ENCODE results near the gene MRPL38. TPM values are rescaled to one million over a fixed set of nuclear protein-coding genes. Genes with fewer than 3 reads are reported as not detected.

Gene MRPL38
- total RNA-seq, 1 donor from 2014 or later, result 49.4 TPM

DNA sequence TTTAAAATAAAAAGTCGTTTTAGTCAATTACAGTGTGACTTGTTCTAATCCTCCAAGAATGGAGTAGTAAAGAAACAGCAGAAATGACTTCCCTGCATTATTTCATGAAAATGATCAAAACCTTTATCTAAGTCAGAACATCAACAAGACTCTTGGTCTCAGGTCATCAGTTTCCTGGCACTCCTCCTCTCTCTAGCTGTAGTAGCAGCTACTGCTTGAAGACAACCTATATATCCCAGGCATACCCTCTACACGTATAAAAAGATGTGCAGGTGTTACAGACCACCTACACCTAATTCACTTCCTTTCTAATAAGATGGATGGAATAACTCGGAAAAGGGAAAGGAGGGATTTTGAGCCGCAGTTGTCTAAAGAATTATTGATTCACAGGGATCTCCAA is 37.8 kb upstream of the MRPL38 start:
- H3K4me3 ChIP-seq (ENCODE audit: low read depth, low read length), result no peak overlapping the region

DNA sequence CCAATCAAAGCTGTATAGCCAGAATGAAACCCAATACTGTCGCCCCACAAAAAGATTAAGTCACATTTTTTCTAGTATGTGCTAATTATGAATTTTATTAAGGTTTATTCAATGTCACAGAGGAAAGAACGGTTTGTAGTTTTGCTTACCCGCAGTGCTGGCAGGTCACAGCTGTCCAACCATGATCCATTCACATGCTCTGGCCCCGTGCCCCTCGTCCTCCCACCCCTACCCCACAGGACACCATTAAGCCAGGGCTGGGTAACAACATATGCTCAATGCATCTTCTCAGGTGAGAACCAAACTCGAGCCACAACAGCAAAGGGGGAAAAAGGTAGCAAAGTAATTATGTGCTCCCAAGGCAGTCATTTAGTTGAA is 36.7 kb upstream of the MRPL38 start:
- Histone ChIP-seq H3K27me3 (ENCODE audit: control insufficient read depth, insufficient read depth, low read length) (no peaks in the 10 kb centered on the region), H3K36me3 (ENCODE audit: control insufficient read depth, insufficient read depth, low read length) (peaks cover 2% of the 10 kb centered on the region), H3K4me3 (ENCODE audit: low read depth, low read length) (peak overlapping the region; percentile 32)
- DNase-seq (ENCODE audit: low read depth), result no peak
- TF ChIP-seq, protein P1, sequence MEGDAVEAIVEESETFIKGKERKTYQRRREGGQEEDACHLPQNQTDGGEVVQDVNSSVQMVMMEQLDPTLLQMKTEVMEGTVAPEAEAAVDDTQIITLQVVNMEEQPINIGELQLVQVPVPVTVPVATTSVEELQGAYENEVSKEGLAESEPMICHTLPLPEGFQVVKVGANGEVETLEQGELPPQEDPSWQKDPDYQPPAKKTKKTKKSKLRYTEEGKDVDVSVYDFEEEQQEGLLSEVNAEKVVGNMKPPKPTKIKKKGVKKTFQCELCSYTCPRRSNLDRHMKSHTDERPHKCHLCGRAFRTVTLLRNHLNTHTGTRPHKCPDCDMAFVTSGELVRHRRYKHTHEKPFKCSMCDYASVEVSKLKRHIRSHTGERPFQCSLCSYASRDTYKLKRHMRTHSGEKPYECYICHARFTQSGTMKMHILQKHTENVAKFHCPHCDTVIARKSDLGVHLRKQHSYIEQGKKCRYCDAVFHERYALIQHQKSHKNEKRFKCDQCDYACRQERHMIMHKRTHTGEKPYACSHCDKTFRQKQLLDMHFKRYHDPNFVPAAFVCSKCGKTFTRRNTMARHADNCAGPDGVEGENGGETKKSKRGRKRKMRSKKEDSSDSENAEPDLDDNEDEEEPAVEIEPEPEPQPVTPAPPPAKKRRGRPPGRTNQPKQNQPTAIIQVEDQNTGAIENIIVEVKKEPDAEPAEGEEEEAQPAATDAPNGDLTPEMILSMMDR (IDR thresholded peaks at IDR 0.05; ENCODE audit: insufficient read depth, low read length, poor library complexity, severe bottlenecking), result no peak

More for the DNA sequence above, 37.8 kb upstream of the MRPL38 start:
- peaks cover 2% of the 10 kb centered on the region for H3K36me3 ChIP-seq (ENCODE audit: control insufficient read depth, insufficient read depth, low read length)
- H3K27me3 ChIP-seq (ENCODE audit: control insufficient read depth, insufficient read depth, low read length), result no peaks in the 10 kb centered on the region
- TF ChIP-seq, protein P1 (IDR thresholded peaks at IDR 0.05; ENCODE audit: insufficient read depth, low read length, poor library complexity, severe bottlenecking), result no peak
- no peak for DNase-seq (ENCODE audit: low read depth)

DNA sequence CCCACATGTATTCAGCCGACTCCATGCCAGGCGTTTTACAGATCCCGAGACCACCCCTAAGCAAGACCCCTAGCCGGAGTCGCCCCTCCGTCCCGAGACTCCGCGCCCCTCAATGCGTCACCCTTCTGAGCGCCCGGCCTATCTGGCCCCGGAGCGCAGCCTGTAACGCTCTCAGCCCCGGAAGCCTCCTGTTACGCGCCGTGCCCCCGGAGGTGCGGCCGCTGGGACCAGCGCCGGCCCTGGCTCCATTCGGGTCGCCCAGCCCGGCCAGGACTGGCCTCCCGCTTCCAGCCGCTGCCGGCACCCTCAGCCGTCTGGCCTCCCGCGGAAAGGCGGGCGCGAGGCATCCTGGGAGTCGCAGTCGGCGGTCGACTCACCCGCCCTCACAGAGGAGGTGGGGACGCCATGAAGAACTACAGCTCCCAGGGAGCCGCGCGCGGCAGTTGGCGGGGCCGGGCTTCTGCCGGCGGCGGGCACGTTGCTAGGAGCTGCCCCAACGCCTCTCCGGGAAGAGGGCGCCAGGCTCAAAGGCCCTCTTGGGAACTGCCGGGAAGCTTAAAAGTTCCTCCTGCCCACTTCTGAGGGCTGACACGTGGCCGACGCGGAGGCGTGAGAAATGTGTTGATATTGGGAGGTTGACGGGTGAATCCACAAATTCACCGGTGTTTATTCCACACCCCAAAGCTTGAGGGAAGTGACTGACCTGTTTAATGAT is 36.2 kb upstream of the MRPL38 start, which contains the start of gene FBF1:
Gene FBF1, minus strand, starts transcription at position 316 of the 715 bp plus-strand sequence. CDS start 2,893 bp downstream, outside the sequence.
- H3K4me3 ChIP-seq (ENCODE audit: low read depth, low read length), result peak within 1 kb of the TSS; percentile 97
- H3K27me3 ChIP-seq (ENCODE audit: control insufficient read depth, insufficient read depth, low read length), result no peaks in the 10 kb centered on the region
- DNase-seq (ENCODE audit: low read depth), result peak; percentile 79
- H3K36me3 ChIP-seq (ENCODE audit: control insufficient read depth, insufficient read depth, low read length), result no peaks in the 10 kb centered on the region
- TF ChIP-seq, protein P1 (IDR thresholded peaks at IDR 0.05; ENCODE audit: insufficient read depth, low read length, poor library complexity, severe bottlenecking), result no peak

DNA sequence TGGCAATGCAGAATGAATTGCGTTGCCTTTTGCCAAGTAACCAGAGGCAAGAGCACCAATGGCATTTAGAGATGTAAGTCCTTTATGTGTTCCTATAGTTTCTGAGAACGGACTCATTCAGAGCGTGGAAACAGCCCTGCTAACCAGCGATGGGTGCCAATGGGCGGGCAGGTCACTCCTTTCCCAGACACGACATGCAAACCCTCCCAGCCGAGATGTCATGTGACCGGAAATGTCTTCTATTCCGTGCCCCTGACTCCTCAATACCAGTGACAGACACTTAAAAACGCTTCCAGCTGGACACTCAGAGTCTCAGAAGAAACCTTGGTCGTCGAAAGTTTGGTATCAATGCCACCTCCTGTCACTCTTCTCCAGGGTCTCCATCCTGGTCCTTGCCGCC is 33.0 kb upstream of the MRPL38 start:
- Histone ChIP-seq H3K27me3 (ENCODE audit: control insufficient read depth, insufficient read depth, low read length) (no peaks in the 10 kb centered on the region), H3K4me3 (ENCODE audit: low read depth, low read length) (no peak overlapping the region), H3K36me3 (ENCODE audit: control insufficient read depth, insufficient read depth, low read length) (no peaks in the 10 kb centered on the region)
- TF ChIP-seq, protein P1 (IDR thresholded peaks at IDR 0.05; ENCODE audit: insufficient read depth, low read length, poor library complexity, severe bottlenecking), result no peak
- no peak for DNase-seq (ENCODE audit: low read depth)

DNA sequence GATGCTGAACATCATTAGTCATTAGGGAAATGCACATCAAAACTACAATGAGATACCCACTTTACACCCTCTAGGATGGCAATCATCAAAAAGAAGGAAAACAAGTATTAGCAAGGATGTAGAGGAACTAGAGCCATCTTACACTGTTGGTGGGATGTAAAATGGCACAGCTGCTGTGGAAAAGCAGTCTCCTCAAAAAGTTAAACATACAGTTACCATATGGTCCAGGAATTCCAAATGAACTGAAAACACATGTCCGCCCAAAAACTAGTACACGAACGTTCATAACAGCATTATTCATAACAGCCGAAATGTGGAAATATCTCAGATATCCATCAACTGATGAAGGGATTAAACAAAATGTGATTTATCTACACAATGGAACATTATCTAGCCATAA is 29.1 kb upstream of the MRPL38 start:
- no peak overlapping the region for H3K4me3 ChIP-seq (ENCODE audit: low read depth, low read length)
- H3K36me3 ChIP-seq (ENCODE audit: control insufficient read depth, insufficient read depth, low read length), result no peaks in the 10 kb centered on the region
- TF ChIP-seq, protein P1 (IDR thresholded peaks at IDR 0.05; ENCODE audit: insufficient read depth, low read length, poor library complexity, severe bottlenecking), result no peak
- no peak for DNase-seq (ENCODE audit: low read depth)
- no peaks in the 10 kb centered on the region for H3K27me3 ChIP-seq (ENCODE audit: control insufficient read depth, insufficient read depth, low read length)

DNA sequence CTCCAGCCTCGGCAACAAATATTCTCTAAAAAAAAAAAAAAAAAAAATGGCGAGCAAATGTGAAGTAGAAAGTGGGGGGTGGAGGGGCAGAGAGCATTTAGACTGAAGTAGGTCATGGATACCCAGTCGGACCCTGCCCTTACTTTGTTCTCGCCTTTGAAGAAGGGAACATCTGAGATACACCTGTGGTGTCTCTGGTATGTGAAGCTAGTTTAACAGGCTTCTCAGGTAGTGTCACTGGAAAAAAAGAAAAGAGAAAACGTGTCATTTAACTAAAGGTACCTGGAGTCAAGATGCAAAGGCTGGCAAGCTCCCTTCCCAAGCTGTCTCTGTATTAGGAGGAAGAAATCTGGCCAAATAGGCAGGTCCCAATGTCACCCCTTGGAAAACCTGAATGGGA is 28.2 kb upstream of the MRPL38 start:
- Histone ChIP-seq H3K27me3 (ENCODE audit: control insufficient read depth, insufficient read depth, low read length) (no peaks in the 10 kb centered on the region), H3K36me3 (ENCODE audit: control insufficient read depth, insufficient read depth, low read length) (no peaks in the 10 kb centered on the region), H3K4me3 (ENCODE audit: low read depth, low read length) (no peak overlapping the region)
- DNase-seq (ENCODE audit: low read depth), result no peak
- TF ChIP-seq, protein P1 (IDR thresholded peaks at IDR 0.05; ENCODE audit: insufficient read depth, low read length, poor library complexity, severe bottlenecking), result no peak

All from kidney epithelial cell (primary cell).